Pericardium fibroblast (primary cell): ENCODE data around the gene FOXL3. TPM values are rescaled to one million over a fixed set of nuclear protein-coding genes. Genes with fewer than 3 reads are reported as not detected.

Experiments
- total RNA-seq: library from RNA; depleted of rRNA; stranded (reverse); fragments of >200 nt; gene quantifications from 2 replicates; pipeline ENCODE4 v1.2.3, GENCODE V29; 2015

Gene FOXL3
- total RNA-seq, result not detected in 2 replicates

DNA sequence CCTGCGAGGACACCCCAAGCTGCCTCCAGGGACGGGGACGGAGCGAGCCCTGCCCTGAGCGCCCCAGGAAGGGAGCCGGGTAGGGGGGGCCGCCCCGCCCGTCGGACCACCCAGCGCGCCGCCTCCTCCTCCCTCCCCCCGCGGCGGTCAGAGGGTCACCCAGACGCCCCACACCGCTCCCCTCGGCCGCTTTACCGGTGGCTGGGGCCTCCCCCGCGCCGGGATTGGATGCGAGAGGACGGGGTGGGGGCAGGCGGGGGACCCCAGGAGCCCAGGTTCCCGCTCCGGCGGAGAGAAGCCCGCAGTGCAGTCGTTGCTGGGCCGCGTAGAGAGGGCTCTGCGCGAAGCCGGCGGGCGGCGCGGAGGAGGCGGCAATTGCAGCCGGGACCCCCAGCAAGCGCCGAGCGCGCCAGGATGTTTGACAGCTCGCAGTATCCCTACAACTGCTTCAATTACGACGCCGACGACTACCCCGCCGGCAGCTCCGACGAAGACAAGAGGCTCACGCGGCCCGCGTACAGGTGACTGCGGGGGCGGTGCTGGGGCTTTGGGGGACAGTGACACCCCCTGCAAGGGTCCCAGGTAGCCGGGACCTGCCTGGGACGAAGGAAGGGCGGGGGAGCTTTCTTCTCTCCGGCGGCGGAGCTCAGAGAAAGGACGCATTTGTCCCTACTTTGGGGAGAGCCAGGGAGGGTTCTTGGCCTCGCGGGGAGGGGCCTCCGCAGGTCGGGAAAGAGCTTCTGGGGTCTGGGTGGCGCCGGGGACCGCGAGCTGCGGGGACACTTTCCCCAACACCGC, at the start of gene FOXL3:
TSS of gene FOXL3 (plus strand) at position 415 of the 798 bp plus-strand sequence. CDS start at position 415, 0 bp downstream.

Other genes with a start within 250 kb of the FOXL3 start
- gene FAM20C, start 97.6 kb upstream of the FOXL3 start, total RNA-seq, result 34.8 and 47.4 TPM in 2 replicates
- 23.7 and 24.3 TPM in 2 replicates for gene PDGFA, start 229.7 kb downstream of the FOXL3 start, total RNA-seq